H9 (cell line): ENCODE measurements around the gene VCAN. TPM values are rescaled to one million over a fixed set of nuclear protein-coding genes. Genes with fewer than 3 reads are reported as not detected.

Experiments used
- DNase-seq: peaks from one replicate; pipeline ENCODE4 v3.0.0-alpha.2; 2017
- H2AFZ ChIP-seq: one replicate; pipeline ENCODE4 v1.6.1; 2013; ENCODE audit warnings: mild to moderate bottlenecking, low read length, control low read depth, moderate library complexity
- H2AK5ac ChIP-seq: 2 replicates; pipeline ENCODE4 v1.6.1; 2013; ENCODE audit warnings: low read length, control low read depth, mixed read lengths; ENCODE audit not compliant: insufficient read length
- H2BK120ac ChIP-seq: one replicate; pipeline ENCODE4 v1.6.1; 2013; ENCODE audit warnings: low read depth, mild to moderate bottlenecking, low read length, control low read depth, inconsistent platforms; ENCODE audit not compliant: poor library complexity, severe bottlenecking
- H2BK12ac ChIP-seq: 2 replicates; pipeline ENCODE4 v1.6.1; 2013; ENCODE audit warnings: low read length, control low read depth, mixed read lengths, low read depth; ENCODE audit not compliant: insufficient read length
- H2BK15ac ChIP-seq: 2 replicates; pipeline ENCODE4 v1.6.1; 2013; ENCODE audit warnings: low read depth, low read length, control low read depth
- H2BK20ac ChIP-seq: one replicate; pipeline ENCODE4 v1.6.1; 2013; ENCODE audit warnings: low read depth, mild to moderate bottlenecking, low read length, control low read depth, inconsistent platforms; ENCODE audit not compliant: poor library complexity, severe bottlenecking
- H2BK5ac ChIP-seq: 2 replicates; pipeline ENCODE4 v1.6.1; 2013; ENCODE audit warnings: low read length, control low read depth, mixed read lengths; ENCODE audit not compliant: insufficient read length
- H3K14ac ChIP-seq: 2 replicates; pipeline ENCODE4 v1.6.1; 2013; ENCODE audit warnings: low read length, control low read depth; ENCODE audit not compliant: insufficient read depth
- H3K18ac ChIP-seq: 2 replicates; pipeline ENCODE4 v1.6.1; 2013; ENCODE audit warnings: low read depth, mild to moderate bottlenecking, mixed read lengths, low read length, control low read depth; ENCODE audit not compliant: insufficient read length
- H3K23ac ChIP-seq: 2 replicates; pipeline ENCODE4 v1.6.1; 2013; ENCODE audit warnings: low read length, control low read depth, mixed read lengths, low read depth; ENCODE audit not compliant: insufficient read length
- H3K23me2 ChIP-seq: 2 replicates; pipeline ENCODE4 v1.6.1; 2013; ENCODE audit warnings: low read depth, mild to moderate bottlenecking, mixed read lengths, low read length, control low read depth; ENCODE audit not compliant: insufficient read length, poor library complexity, severe bottlenecking
- H3K27ac ChIP-seq: 2 replicates; pipeline ENCODE4 v1.5.1; 2013; ENCODE audit warnings: low read length, control low read depth, mixed read lengths, low read depth; ENCODE audit not compliant: insufficient read length
- H3K27me3 ChIP-seq: 2 replicates; pipeline ENCODE4 v1.6.1; 2013; ENCODE audit warnings: low read length, control low read depth, inconsistent platforms; ENCODE audit not compliant: insufficient read depth
- H3K4ac ChIP-seq: 2 replicates; pipeline ENCODE4 v1.6.1; 2013; ENCODE audit warnings: low read depth, mild to moderate bottlenecking, control low read depth, inconsistent platforms, low read length, moderate library complexity
- H3K4me1 ChIP-seq: 2 replicates; pipeline ENCODE4 v1.6.1; 2013; ENCODE audit warnings: low read length, control low read depth, inconsistent platforms; ENCODE audit not compliant: insufficient read depth
- H3K4me2 ChIP-seq: 2 replicates; pipeline ENCODE4 v1.6.1; 2013; ENCODE audit warnings: low read length, control low read depth, mixed read lengths; ENCODE audit not compliant: insufficient read length, insufficient read depth
- H3K56ac ChIP-seq: 2 replicates; pipeline ENCODE4 v1.6.1; 2013; ENCODE audit warnings: low read depth, mild to moderate bottlenecking, mixed read lengths, low read length, control low read depth; ENCODE audit not compliant: insufficient read length
- H3K79me1 ChIP-seq: 2 replicates; pipeline ENCODE4 v1.6.1; 2013; ENCODE audit warnings: low read depth, mild to moderate bottlenecking, moderate library complexity, low read length, control low read depth, inconsistent platforms; ENCODE audit not compliant: insufficient read depth, poor library complexity, severe bottlenecking
- H3K79me2 ChIP-seq: 2 replicates; pipeline ENCODE4 v1.6.1; 2013; ENCODE audit warnings: low read length, control low read depth, inconsistent platforms; ENCODE audit not compliant: insufficient read depth
- H3K9ac ChIP-seq: 2 replicates; pipeline ENCODE4 v1.6.1; 2013; ENCODE audit warnings: low read length, control low read depth, mixed read lengths; ENCODE audit not compliant: insufficient read length; ENCODE audit errors: extremely low read depth
- H3K9me3 ChIP-seq: one replicate; pipeline ENCODE4 v1.6.1; 2013; ENCODE audit warnings: low read depth, low read length, inconsistent platforms; ENCODE audit not compliant: control insufficient read depth
- H3T11ph ChIP-seq: one replicate; pipeline ENCODE4 v1.6.1; 2013; ENCODE audit warnings: mild to moderate bottlenecking, low read length, control low read depth, inconsistent platforms
- H4K20me1 ChIP-seq: one replicate; pipeline ENCODE4 v1.6.1; 2013; ENCODE audit not compliant: control insufficient read depth, insufficient read length, insufficient read depth
- H4K5ac ChIP-seq: 2 replicates; pipeline ENCODE4 v1.6.1; 2013; ENCODE audit warnings: low read depth, mild to moderate bottlenecking, mixed read lengths, low read length, control low read depth; ENCODE audit not compliant: insufficient read length
- H4K8ac ChIP-seq: replicated peaks from 2 replicates; pipeline ENCODE4 v1.6.1; 2013; ENCODE audit warnings: low read length, control low read depth, mixed read lengths, low read depth; ENCODE audit not compliant: insufficient read length
- H4K91ac ChIP-seq: 2 replicates; pipeline ENCODE4 v1.6.1; 2013; ENCODE audit warnings: low read depth, mild to moderate bottlenecking, moderate library complexity, mixed read lengths, low read length, control low read depth; ENCODE audit not compliant: insufficient read length
- H3K27ac Mint-ChIP-seq, 3 experiments: 2 replicates in 2 of 3; 3 replicates in 1 of 3; pipeline ENCODE4 v1.8.0; 2020 to 2021; ENCODE audit warnings: mixed read lengths in 3 of 3, mild to moderate bottlenecking in 1 of 3, moderate library complexity in 1 of 3
- H3K27me3 Mint-ChIP-seq: 2 replicates; pipeline ENCODE4 v1.8.0; 2021; ENCODE audit warnings: low read depth, mild to moderate bottlenecking, moderate library complexity, mixed read lengths
- H3K36me3 Mint-ChIP-seq, 3 experiments: 2 replicates in 2 of 3; 3 replicates in 1 of 3; pipeline ENCODE4 v1.8.0; 2020 to 2021; ENCODE audit warnings: low read depth in 3 of 3, mixed read lengths in 3 of 3; ENCODE audit not compliant: insufficient read depth in 1 of 3
- H3K4me1 Mint-ChIP-seq, 2 experiments: 2 replicates each; pipeline ENCODE4 v1.8.0; 2020; ENCODE audit warnings: mixed read lengths in 2 of 2
- H3K4me3 Mint-ChIP-seq, 2 experiments: 2 replicates in 1 of 2; 3 replicates in 1 of 2; pipeline ENCODE4 v1.8.0; 2020 to 2021; ENCODE audit warnings: mild to moderate bottlenecking in 2 of 2, mixed read lengths in 2 of 2, moderate library complexity in 1 of 2
- H3K9me3 Mint-ChIP-seq, 2 experiments: 2 replicates in 1 of 2; 3 replicates in 1 of 2; pipeline ENCODE4 v1.8.0; 2020; ENCODE audit warnings: mild to moderate bottlenecking in 2 of 2, mixed read lengths in 2 of 2, moderate library complexity in 1 of 2
- WGBS: extraction: QIAGEN DNeasy Blood & Tissue Kit; methylation state at CpG from one replicate; pipeline ENCODE4 v1.1.7; 2013; ENCODE audit warnings: missing lambda C conversion rate, low lambda C conversion rate, mixed read lengths; ENCODE audit not compliant: insufficient read length; ENCODE audit errors: extremely low coverage; 5-methylcytosine and 5-hydroxymethylcytosine counted together
- total RNA-seq: library from RNA; stranded (reverse); gene quantifications from 2 replicates; pipeline ENCODE4 v1.2.1, GENCODE V29; 2021
- TF ChIP-seq, protein P1 (sequence below): fragments of 200-600 bp; sonication (generic); conservative IDR thresholded peaks from 3 replicates; pipeline ENCODE4 v1.8.0; 2021; ENCODE audit warnings: antibody characterized with exemption, mild to moderate bottlenecking

The VCAN gene
- total RNA-seq, 1 experiment from 2014 or later: 278 TPM

DNA sequence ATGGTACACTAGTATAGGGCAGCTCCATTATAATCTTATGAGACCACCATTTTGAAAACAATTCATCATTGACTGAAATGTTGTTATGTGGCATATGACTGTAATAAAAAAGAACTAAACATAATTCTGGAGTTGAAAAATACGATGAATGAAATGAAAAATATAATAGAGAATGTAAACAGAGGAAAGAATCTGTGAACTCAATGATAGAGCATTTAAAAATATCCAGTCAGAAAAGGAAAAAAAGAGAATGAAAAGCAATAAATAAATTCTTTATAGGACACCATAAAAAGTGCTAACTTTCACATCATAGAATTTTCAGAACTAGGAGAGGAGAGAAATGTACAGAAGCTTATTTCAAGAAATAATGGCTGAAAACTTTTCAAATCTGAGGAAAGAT is 17.6 kb upstream of the VCAN start:
- H3K27ac ChIP-seq: no peak overlapping the region
- no peaks in the 10 kb centered on the region for H3K23me2 ChIP-seq
- H3K9ac ChIP-seq: no peak overlapping the region
- no peak overlapping the region for H4K8ac ChIP-seq
- TF ChIP-seq, protein P1, sequence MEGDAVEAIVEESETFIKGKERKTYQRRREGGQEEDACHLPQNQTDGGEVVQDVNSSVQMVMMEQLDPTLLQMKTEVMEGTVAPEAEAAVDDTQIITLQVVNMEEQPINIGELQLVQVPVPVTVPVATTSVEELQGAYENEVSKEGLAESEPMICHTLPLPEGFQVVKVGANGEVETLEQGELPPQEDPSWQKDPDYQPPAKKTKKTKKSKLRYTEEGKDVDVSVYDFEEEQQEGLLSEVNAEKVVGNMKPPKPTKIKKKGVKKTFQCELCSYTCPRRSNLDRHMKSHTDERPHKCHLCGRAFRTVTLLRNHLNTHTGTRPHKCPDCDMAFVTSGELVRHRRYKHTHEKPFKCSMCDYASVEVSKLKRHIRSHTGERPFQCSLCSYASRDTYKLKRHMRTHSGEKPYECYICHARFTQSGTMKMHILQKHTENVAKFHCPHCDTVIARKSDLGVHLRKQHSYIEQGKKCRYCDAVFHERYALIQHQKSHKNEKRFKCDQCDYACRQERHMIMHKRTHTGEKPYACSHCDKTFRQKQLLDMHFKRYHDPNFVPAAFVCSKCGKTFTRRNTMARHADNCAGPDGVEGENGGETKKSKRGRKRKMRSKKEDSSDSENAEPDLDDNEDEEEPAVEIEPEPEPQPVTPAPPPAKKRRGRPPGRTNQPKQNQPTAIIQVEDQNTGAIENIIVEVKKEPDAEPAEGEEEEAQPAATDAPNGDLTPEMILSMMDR: no peak
- H2AK5ac ChIP-seq: no peak overlapping the region
- H3K4me2 ChIP-seq: no peak overlapping the region
- H3K79me1 ChIP-seq: no peaks in the 10 kb centered on the region
- H3K18ac ChIP-seq: no peak overlapping the region
- H3K56ac ChIP-seq: no peak overlapping the region
- H3K79me2 ChIP-seq: no peaks in the 10 kb centered on the region
- no peak overlapping the region for H3T11ph ChIP-seq
- H3K9me3 ChIP-seq: no peaks in the 10 kb centered on the region
- Mint-ChIP-seq H3K9me3 (peaks cover 15 to 20% of the 10 kb centered on the region in 2 experiments), H3K27me3 (no peaks in the 10 kb centered on the region), H3K27ac (no peak overlapping the region), H3K4me3 (no peak overlapping the region), H3K4me1 (peaks cover 9 to 14% of the 10 kb centered on the region in 2 experiments), H3K36me3 (peaks cover 0 to 16% (median 0%) of the 10 kb centered on the region in 3 experiments; a peak in 2 of 7 replicates)
- no peaks in the 10 kb centered on the region for H3K27me3 ChIP-seq
- H2BK15ac ChIP-seq: no peak overlapping the region
- no peak overlapping the region for H2BK12ac ChIP-seq
- no peak overlapping the region for H2BK20ac ChIP-seq
- H2BK5ac ChIP-seq: no peak overlapping the region
- no peak overlapping the region for H3K14ac ChIP-seq
- no peak overlapping the region for H4K91ac ChIP-seq
- no peaks in the 10 kb centered on the region for H4K20me1 ChIP-seq
- no peak overlapping the region for H4K5ac ChIP-seq
- H2AFZ ChIP-seq: no peak overlapping the region
- H3K4ac ChIP-seq: no peak overlapping the region
- H3K4me1 ChIP-seq: peaks cover 6% of the 10 kb centered on the region; the same call in 1 of the 2 replicates
- H2BK120ac ChIP-seq: no peak overlapping the region
- no peak for DNase-seq
- WGBS: 80% methylated on average over 1 of the region's 1 CpG
- H3K23ac ChIP-seq: no peak overlapping the region
